DOHH2 (cell line): ENCODE measurements around the gene SNX5.

ENCODE experiments used
- CTCF ChIP-seq: fragments of 200-600 bp; sonication (generic); IDR thresholded peaks from one replicate; pipeline ENCODE4 v1.5.1; 2014; ENCODE audit warnings: antibody characterized with exemption, mild to moderate bottlenecking, low read depth, low read length; ENCODE audit not compliant: poor library complexity, severe bottlenecking
- EZH2phosphoT487 ChIP-seq: fragments of 200-600 bp; sonication (generic); IDR thresholded peaks from 2 replicates; pipeline ENCODE4 v1.6.1; 2017; ENCODE audit warnings: borderline replicate concordance, mild to moderate bottlenecking, antibody characterized with exemption, low read length, moderate library complexity, mixed read lengths

GRCh38 chr20:18007534-18008292 is 39.1 kb upstream of the SNX5 start:
- TF ChIP-seq CTCF, result no peak
- no peak for TF ChIP-seq EZH2phosphoT487
